HEK293 (cell line): Measurements from ENCODE around the gene GCAT.

Experiments
- CTCF ChIA-PET: fragments of 350-600 bp; formaldehyde crosslinking; extraction: SDS; loops from one replicate; lab custom pipeline; 2021; ENCODE audit warnings: antibody characterized with exemption; lab: Yijun Ruan, JAX
- POLR2A ChIA-PET: fragments of 300-600 bp; formaldehyde crosslinking; extraction: SDS; loops from one replicate; lab custom pipeline; 2020; ENCODE audit warnings: antibody characterized with exemption, inconsistent platforms; lab: Yijun Ruan, JAX
- H3K27ac ChIP-seq: fragments of 200-500 bp; sonication (Bioruptor generic); 2 replicates; pipeline ENCODE4 v1.5.1; 2014; ENCODE audit warnings: low read depth, low read length, control low read depth, inconsistent platforms; ENCODE audit errors: extremely low read depth
- H3K36me3 ChIP-seq, 2 experiments: fragments of 200-500 bp in 1 of 2; sonication (Bioruptor generic) in 1 of 2; 1 replicate in 1 of 2; 2 replicates in 1 of 2; pipeline ENCODE4 v1.5.1; 2014 to 2017; ENCODE audit warnings: inconsistent platforms in 2 of 2, low read length in 2 of 2; ENCODE audit not compliant: control insufficient read depth in 2 of 2, insufficient read depth in 1 of 2
- H3K4me1 ChIP-seq: fragments of 200-500 bp; sonication (Bioruptor generic); 2 replicates; pipeline ENCODE4 v1.5.1; 2014; ENCODE audit warnings: mild to moderate bottlenecking, low read length, inconsistent platforms; ENCODE audit not compliant: control insufficient read depth, insufficient read depth
- H3K4me3 ChIP-seq: 2 replicates; pipeline ENCODE4 v1.5.1; 2011; ENCODE audit warnings: low read depth, mild to moderate bottlenecking, control low read depth, low read length, moderate library complexity
- H3K9me3 ChIP-seq: fragments of 200-500 bp; sonication (Bioruptor generic); 2 replicates; pipeline ENCODE4 v1.5.1; 2014; ENCODE audit warnings: low read depth, low read length, inconsistent platforms; ENCODE audit not compliant: control insufficient read depth, insufficient read depth
- ATF2 ChIP-seq: fragments of 450-650 bp; formaldehyde crosslinking; IDR thresholded peaks from 2 replicates; pipeline ENCODE4 v1.5.1; 2016; ENCODE audit warnings: missing biosample characterization, missing genetic modification characterization, low read depth
- EGR2 ChIP-seq: fragments of 450-650 bp; formaldehyde crosslinking; IDR thresholded peaks from 2 replicates; pipeline ENCODE4 v1.5.1; 2016; ENCODE audit warnings: low read depth, missing biosample characterization, missing genetic modification characterization
- OSR2 ChIP-seq: fragments of 450-650 bp; formaldehyde crosslinking; IDR thresholded peaks from 2 replicates; pipeline ENCODE4 v1.5.1; 2016; ENCODE audit warnings: missing biosample characterization, missing genetic modification characterization
- SP3 ChIP-seq: fragments of 450-650 bp; formaldehyde crosslinking; IDR thresholded peaks from 2 replicates; pipeline ENCODE4 v1.5.1; 2016; ENCODE audit warnings: missing biosample characterization, missing genetic modification characterization
- SP7 ChIP-seq: fragments of 450-650 bp; formaldehyde crosslinking; IDR thresholded peaks from 2 replicates; pipeline ENCODE4 v1.5.1; 2016; ENCODE audit warnings: missing biosample characterization, missing genetic modification characterization
- ZBTB48 ChIP-seq: fragments of 450-650 bp; formaldehyde crosslinking; IDR thresholded peaks from 2 replicates; pipeline ENCODE4 v1.5.1; 2016; ENCODE audit warnings: missing biosample characterization, missing genetic modification characterization
- ZBTB7A ChIP-seq: fragments of 450-650 bp; formaldehyde crosslinking; IDR thresholded peaks from 2 replicates; pipeline ENCODE4 v1.5.1; 2016; ENCODE audit warnings: low read depth, missing biosample characterization, missing genetic modification characterization
- ZNF112 ChIP-seq: fragments of 450-650 bp; formaldehyde crosslinking; IDR thresholded peaks from 2 replicates; pipeline ENCODE4 v1.5.0; 2017; ENCODE audit warnings: missing biosample characterization, missing genetic modification characterization
- ZNF140 ChIP-seq: fragments of 450-650 bp; formaldehyde crosslinking; IDR thresholded peaks from 2 replicates; pipeline ENCODE4 v1.5.1; 2016; ENCODE audit warnings: missing biosample characterization, missing genetic modification characterization
- ZNF274 ChIP-seq, 2 experiments: fragments of 200-500 bp in 1 of 2; fragments of 450-650 bp in 1 of 2; sonication (Bioruptor generic) in 1 of 2; formaldehyde crosslinking in 1 of 2; IDR thresholded peaks; 2 replicates each; pipeline versions ENCODE4 v1.5.1 to v1.6.1; 2014 to 2016; ENCODE audit warnings: borderline replicate concordance in 1 of 2, inconsistent platforms in 1 of 2, low read length in 1 of 2, missing biosample characterization in 1 of 2, missing genetic modification characterization in 1 of 2
- ZNF280D ChIP-seq: fragments of 450-650 bp; formaldehyde crosslinking; IDR thresholded peaks from 2 replicates; pipeline ENCODE4 v1.5.1; 2016; ENCODE audit warnings: missing biosample characterization, missing genetic modification characterization
- ZNF292 ChIP-seq: fragments of 450-650 bp; formaldehyde crosslinking; IDR thresholded peaks from 2 replicates; pipeline ENCODE4 v1.5.1; 2016; ENCODE audit warnings: low read depth, missing biosample characterization, missing genetic modification characterization, borderline replicate concordance
- ZNF416 ChIP-seq: fragments of 450-650 bp; formaldehyde crosslinking; IDR thresholded peaks from 2 replicates; pipeline ENCODE4 v1.5.1; 2016; ENCODE audit warnings: missing biosample characterization, missing genetic modification characterization
- ZNF501 ChIP-seq: fragments of 450-650 bp; formaldehyde crosslinking; IDR thresholded peaks from 2 replicates; pipeline ENCODE4 v1.5.1; 2016; ENCODE audit warnings: missing biosample characterization, missing genetic modification characterization
- ZNF600 ChIP-seq: fragments of 450-650 bp; formaldehyde crosslinking; IDR thresholded peaks from 2 replicates; pipeline ENCODE4 v1.5.1; 2016; ENCODE audit warnings: missing biosample characterization, missing genetic modification characterization
- ZNF621 ChIP-seq: fragments of 450-650 bp; formaldehyde crosslinking; IDR thresholded peaks from 2 replicates; pipeline ENCODE4 v1.5.1; 2017; ENCODE audit warnings: missing biosample characterization, missing genetic modification characterization
- ZNF629 ChIP-seq: fragments of 450-650 bp; formaldehyde crosslinking; IDR thresholded peaks from 2 replicates; pipeline ENCODE4 v1.5.1; 2017; ENCODE audit warnings: missing biosample characterization, missing genetic modification characterization
- ZNF639 ChIP-seq: fragments of 450-650 bp; formaldehyde crosslinking; IDR thresholded peaks from 2 replicates; pipeline ENCODE4 v1.5.1; 2016; ENCODE audit warnings: missing biosample characterization, missing genetic modification characterization
- ZNF670 ChIP-seq: fragments of 450-650 bp; formaldehyde crosslinking; IDR thresholded peaks from 2 replicates; pipeline ENCODE4 v1.5.1; 2016; ENCODE audit warnings: missing biosample characterization, missing genetic modification characterization, low read depth
- ZNF692 ChIP-seq: fragments of 450-650 bp; formaldehyde crosslinking; IDR thresholded peaks from 2 replicates; pipeline ENCODE4 v1.5.1; 2016; ENCODE audit warnings: missing biosample characterization, missing genetic modification characterization
- ZNF747 ChIP-seq: fragments of 450-650 bp; formaldehyde crosslinking; IDR thresholded peaks from 2 replicates; pipeline ENCODE4 v1.5.1; 2016; ENCODE audit warnings: missing biosample characterization, missing genetic modification characterization

GCAT gene

GRCh38 chr22:37763012-37763411, 44.7 kb upstream of the GCAT start (continued):
- TF ChIP-seq ZNF747 (tag by site-specific recombination), result no peak

- Histone ChIP-seq H3K36me3 (peaks cover 18 to 67% of the 10 kb centered on the region in 2 experiments), H3K9me3 (no peaks in the 10 kb centered on the region), H3K4me3 (no peak overlapping the region), H3K4me1 (peaks cover 6% of the 10 kb centered on the region; the same call in 1 of the 2 replicates), H3K27ac (no peak overlapping the region)
- POLR2A ChIA-PET, result interaction anchor here (0.5 to 2.2 kb wide), 2 partner anchors 11 to 36 kb away, joined by 4 to 8 read pairs; no protein-coding TSS in a partner anchor
- CTCF ChIA-PET, result no interaction called here
- TF ChIP-seq EGR2 (tag by site-specific recombination) (0 out of 2 replicates have a peak, but pooled peaks have one; percentile 36), ZBTB48 (tag by site-specific recombination) (peak; percentile 36; the same call in 1 of the 2 replicates), OSR2 (peak; percentile 72), ZNF274 (IDR thresholded peaks at IDR 0.05; ENCODE audit: low read length) (no peak), ZNF274 (tag by site-specific recombination; IDR thresholded peaks at IDR 0.05; ENCODE audit: borderline replicate concordance) (no peak)
These were observed 44.1 kb upstream of the GCAT start for GRCh38 chr22:37763652-37764051.

- POLR2A ChIA-PET, result interaction anchor here (1.7 kb wide), 1 partner anchor 13 kb away, joined by 5 read pairs; no protein-coding TSS in a partner anchor
- CTCF ChIA-PET, result interaction anchor here (0.7 to 0.8 kb wide), 2 partner anchors 99 to 104 kb away, joined by 3 read pairs; no protein-coding TSS in a partner anchor
These were observed 43.1 kb upstream of the GCAT start for GRCh38 chr22:37764622-37765021.

GRCh38 chr22:37765498-37765897, 42.2 kb upstream of the GCAT start:
- Histone ChIP-seq H3K4me3 (no peak overlapping the region), H3K9me3 (no peaks in the 10 kb centered on the region), H3K4me1 (no peaks in the 10 kb centered on the region), H3K27ac (no peak overlapping the region), H3K36me3 (peaks cover 15 to 62% of the 10 kb centered on the region in 2 experiments; a peak in 2 of 3 replicates)
- POLR2A ChIA-PET, result interaction anchor here (0.5 to 1.7 kb wide), 3 partner anchors 9 to 79 kb away, joined by 3 to 5 read pairs (median 4); partner anchors contain the start of gene ANKRD54
- CTCF ChIA-PET, result interaction anchor here (1.2 kb wide), 2 partner anchors 52 to 199 kb away, joined by 3 to 5 read pairs; no protein-coding TSS in a partner anchor
- TF ChIP-seq ZBTB7A (tag by site-specific recombination) (no peak), ZNF692 (tag by site-specific recombination) (no peak), ZNF416 (tag by site-specific recombination) (no peak), SP3 (tag by site-specific recombination) (no peak), ZNF140 (tag by site-specific recombination) (no peak), ZNF621 (tag by site-specific recombination) (no peak), ZNF112 (tag by site-specific recombination) (no peak), ZNF600 (tag by site-specific recombination) (no peak), SP7 (tag by site-specific recombination) (no peak), ZNF670 (no peak), ZNF501 (tag by site-specific recombination) (no peak), ZNF280D (no peak), ZNF639 (tag by site-specific recombination) (no peak)

More at GRCh38 chr22:37764622-37765021, 43.1 kb upstream of the GCAT start:
- peak; percentile 66 for TF ChIP-seq ATF2 (tag by site-specific recombination)
- TF ChIP-seq ZNF292, result no peak
- TF ChIP-seq ZNF629 (tag by site-specific recombination), result 0 out of 2 replicates have a peak, but pooled peaks have one; percentile 29
- no peak overlapping the region for H3K4me3 ChIP-seq
- peaks cover 6% of the 10 kb centered on the region; the same call in 1 of the 2 replicates for H3K4me1 ChIP-seq
- no peak overlapping the region for H3K27ac ChIP-seq
- H3K36me3 ChIP-seq, result peaks cover 17 to 67% of the 10 kb centered on the region in 2 experiments
- no peaks in the 10 kb centered on the region for H3K9me3 ChIP-seq
